ENCODE results near the gene SRRM5. TPM values are rescaled to one million over a fixed set of nuclear protein-coding genes. Genes with fewer than 3 reads are reported as not detected.

Gene SRRM5
- total and polyA plus RNA-seq, 2 experiments from 2014 or later = 0.08 TPM; not detected in 1

DNA sequence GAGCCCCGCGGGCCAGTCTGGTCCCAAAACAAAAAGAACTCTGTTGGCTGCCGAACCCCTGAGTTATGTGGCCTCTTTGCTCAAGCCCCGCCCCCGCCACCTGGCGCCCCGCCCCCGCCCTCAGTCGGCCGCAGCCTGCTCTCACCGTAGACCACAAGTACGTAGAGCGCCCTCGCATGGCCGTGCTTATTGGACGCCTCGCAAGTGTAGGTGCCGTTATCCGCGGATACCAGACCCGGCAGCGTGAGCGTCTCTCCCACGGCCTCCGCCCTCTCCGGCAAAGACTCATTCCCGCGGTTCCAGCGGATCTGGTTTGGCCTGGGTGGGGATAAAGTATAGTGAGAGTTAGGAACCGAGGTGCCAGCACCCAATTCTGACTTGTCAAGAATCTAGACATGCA, 13.0 kb downstream of the SRRM5 start (continued):
- TF ChIP-seq CTCF (conservative IDR thresholded peaks at IDR 0.05; ENCODE audit: low read depth in 2 of 2) (peak; percentile 46 to 84), ETS1 (IDR thresholded peaks at IDR 0.05) (no peak)

- Mint-ChIP-seq H3K27me3 (ENCODE audit: insufficient read depth, low read depth, poor library complexity) (peaks cover 16% of the 10 kb centered on the region), H3K27ac (no peak overlapping the region), H3K9me3 (peaks cover 3% of the 10 kb centered on the region; the same call in 2 of the 3 replicates), H3K4me3 (no peak overlapping the region), H3K4me1 (peaks cover 19% of the 10 kb centered on the region), H3K36me3 (ENCODE audit: low read depth) (peaks cover 18% of the 10 kb centered on the region; the same call in 2 of the 3 replicates)
- no peaks in the 10 kb centered on the region for H3K79me2 ChIP-seq (replicated peaks; ENCODE audit: insufficient read depth)
- H3F3A ChIP-seq (replicated peaks; ENCODE audit: low read depth) = peaks cover 9% of the 10 kb centered on the region
- peaks cover 7% of the 10 kb centered on the region for H4K20me1 ChIP-seq (replicated peaks; ENCODE audit: insufficient read depth)
- no peak overlapping the region for H3K4me3 ChIP-seq
- no peaks in the 10 kb centered on the region for H3K9me2 ChIP-seq (ENCODE audit: insufficient read depth)
- H2AFZ ChIP-seq = no peak overlapping the region
- peaks cover 8% of the 10 kb centered on the region; the same call in 1 of the 2 replicates for H3K4me1 ChIP-seq (ENCODE audit: insufficient read depth)
- TF ChIP-seq CTCF (conservative IDR thresholded peaks at IDR 0.05; ENCODE audit: low read depth in 2 of 2) (peak; percentile 10 to 51; a peak in 2 of 4 replicates), JUNB (IDR thresholded peaks at IDR 0.05; ENCODE audit: unreplicated experiment) (no peak)
- H3K27me3 ChIP-seq (ENCODE audit: insufficient read depth) = no peaks in the 10 kb centered on the region
- ATAC-seq = peak; percentile 48
- no peak overlapping the region for H3K4me2 ChIP-seq
- DNase-seq (ENCODE audit: low spot score) = peak; percentile 81
- H3K36me3 ChIP-seq (ENCODE audit: insufficient read depth) = no peaks in the 10 kb centered on the region
- no peak overlapping the region for H3K27ac ChIP-seq (ENCODE audit: low read depth)
These were observed 14.2 kb downstream of the SRRM5 start for GRCh38 chr19:43625918-43626579.

DNA sequence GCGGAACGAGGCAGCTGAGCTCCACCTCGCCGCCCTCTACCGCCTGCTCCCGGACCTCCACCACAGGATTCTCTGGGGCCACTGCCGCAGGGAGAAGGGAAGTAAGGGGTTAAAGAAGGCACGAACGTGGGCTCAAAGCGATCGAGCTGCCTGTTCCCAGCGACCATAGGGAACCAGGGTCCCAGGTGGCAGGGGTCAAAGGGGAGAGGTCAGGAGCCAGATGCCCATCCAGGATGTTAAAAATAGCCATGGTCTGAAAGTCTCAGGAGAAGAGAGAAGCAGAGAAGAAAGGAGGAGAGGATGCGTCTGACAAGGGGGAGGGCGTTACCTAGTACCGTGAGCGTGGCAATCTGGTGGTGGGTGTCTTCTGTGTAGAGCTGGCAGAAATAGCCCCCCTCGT, 14.9 kb downstream of the SRRM5 start:
- Histone ChIP-seq H3F3A (replicated peaks; ENCODE audit: low read depth) (peaks cover 9% of the 10 kb centered on the region), H3K9me2 (ENCODE audit: insufficient read depth) (no peaks in the 10 kb centered on the region), H3K36me3 (ENCODE audit: insufficient read depth) (no peaks in the 10 kb centered on the region), H3K4me3 (no peak overlapping the region), H2AFZ (no peak overlapping the region), H3K27ac (ENCODE audit: low read depth) (no peak overlapping the region), H3K4me1 (ENCODE audit: insufficient read depth) (peaks cover 8% of the 10 kb centered on the region; the same call in 1 of the 2 replicates), H4K20me1 (replicated peaks; ENCODE audit: insufficient read depth) (peaks cover 9% of the 10 kb centered on the region), H3K79me2 (replicated peaks; ENCODE audit: insufficient read depth) (no peaks in the 10 kb centered on the region), H3K4me2 (no peak overlapping the region), H3K27me3 (ENCODE audit: insufficient read depth) (no peaks in the 10 kb centered on the region)
- peaks cover 3% of the 10 kb centered on the region; the same call in 2 of the 3 replicates for H3K9me3 Mint-ChIP-seq
- no peak overlapping the region for H3K27ac Mint-ChIP-seq
- H3K4me3 Mint-ChIP-seq = no peak overlapping the region
- peaks cover 15% of the 10 kb centered on the region for H3K4me1 Mint-ChIP-seq
- DNase-seq (ENCODE audit: low spot score) (no peak), ATAC-seq (no peak)
- peaks cover 18% of the 10 kb centered on the region; the same call in 2 of the 3 replicates for H3K36me3 Mint-ChIP-seq (ENCODE audit: low read depth)
- peaks cover 18% of the 10 kb centered on the region for H3K27me3 Mint-ChIP-seq (ENCODE audit: insufficient read depth, low read depth, poor library complexity)
- TF ChIP-seq CREB1 (CRISPR knock-in tag; IDR thresholded peaks at IDR 0.05; ENCODE audit: low read depth) = no peak
- no peak for TF ChIP-seq ZNF114 (CRISPR knock-in tag; IDR thresholded peaks at IDR 0.05)
- TF ChIP-seq EZH2 (IDR thresholded peaks at IDR 0.05; ENCODE audit: low read depth, unreplicated experiment) = no peak
- no peak for TF ChIP-seq JUNB (IDR thresholded peaks at IDR 0.05; ENCODE audit: unreplicated experiment)
- TF ChIP-seq CTCF (conservative IDR thresholded peaks at IDR 0.05; ENCODE audit: low read depth in 2 of 2) = no peak
- no peak for TF ChIP-seq NANOG (IDR thresholded peaks at IDR 0.05; ENCODE audit: borderline replicate concordance)
